Femur (tissue), 1 donor: Measurements from ENCODE around the gene APBA2.
"Not testable (repeated sequence)": the region's sequence is repeated elsewhere in the genome, so short reads cannot be mapped to it uniquely, and the experiment has no call there.

Source experiments
- DNase-seq: peaks from one replicate; pipeline ENCODE4 v3.0.0-alpha.2; 2017

Gene APBA2

DNA sequence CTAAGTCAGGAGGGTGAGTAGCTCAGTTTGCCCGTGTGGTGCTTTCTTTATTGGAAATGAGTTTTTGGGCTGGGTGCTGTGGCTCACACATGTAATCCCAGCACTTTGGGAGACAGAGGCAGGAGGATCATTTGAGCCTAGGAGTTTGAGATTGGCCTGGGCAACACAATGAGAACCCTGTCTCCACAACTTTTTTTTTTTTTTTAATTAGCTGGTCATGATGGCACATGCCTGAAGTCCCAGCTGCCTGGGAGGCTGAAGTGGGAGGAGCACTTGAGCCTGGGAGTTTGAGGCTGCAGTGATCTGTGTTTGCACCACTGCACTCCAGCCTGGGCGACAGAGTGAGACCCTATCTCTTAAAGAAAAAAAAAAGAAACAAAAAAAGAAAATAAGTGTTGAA, 208.9 kb downstream of the APBA2 start:
- DNase-seq, result no peak

DNA sequence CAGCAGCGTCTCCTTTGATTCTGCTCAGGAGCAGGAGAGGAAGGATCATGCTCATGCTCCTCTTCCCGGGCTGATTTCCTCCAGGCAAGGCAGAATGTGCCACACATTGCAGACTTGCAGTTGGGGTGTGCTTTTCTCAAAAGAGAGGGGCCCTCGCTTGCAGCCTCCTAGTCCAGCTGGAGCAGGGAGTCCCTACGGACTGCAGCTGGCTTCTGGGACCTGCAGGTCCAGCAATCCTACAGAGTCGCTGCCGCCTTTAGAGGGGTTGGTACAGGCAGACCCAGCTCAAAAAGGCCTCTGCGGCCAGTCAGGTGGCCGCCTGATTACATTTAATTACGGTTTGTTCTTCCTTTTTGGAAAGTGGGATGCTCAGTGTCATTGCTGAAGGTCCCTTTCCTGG, 210.0 kb downstream of the APBA2 start:
- no peak for DNase-seq

DNA sequence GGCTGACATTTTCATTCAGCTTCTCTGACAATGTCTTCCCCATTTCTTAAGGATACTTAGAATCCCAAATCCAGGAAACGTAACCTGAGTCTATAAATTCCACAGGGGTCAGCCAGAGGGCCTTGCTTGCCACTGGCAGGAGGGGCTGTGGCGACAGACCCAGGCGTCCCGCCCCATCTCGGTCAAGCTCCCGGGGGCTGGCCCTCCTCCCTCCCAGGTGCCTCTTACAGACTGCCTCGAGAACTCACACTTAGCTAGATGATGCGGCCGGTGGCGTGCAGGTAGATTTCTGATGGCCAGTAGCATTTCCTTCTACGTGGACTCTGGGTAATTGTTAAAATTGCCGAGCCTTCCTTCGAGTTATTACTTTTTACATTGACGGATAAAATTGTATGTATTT, 211.4 kb downstream of the APBA2 start:
- DNase-seq, result no peak

DNA sequence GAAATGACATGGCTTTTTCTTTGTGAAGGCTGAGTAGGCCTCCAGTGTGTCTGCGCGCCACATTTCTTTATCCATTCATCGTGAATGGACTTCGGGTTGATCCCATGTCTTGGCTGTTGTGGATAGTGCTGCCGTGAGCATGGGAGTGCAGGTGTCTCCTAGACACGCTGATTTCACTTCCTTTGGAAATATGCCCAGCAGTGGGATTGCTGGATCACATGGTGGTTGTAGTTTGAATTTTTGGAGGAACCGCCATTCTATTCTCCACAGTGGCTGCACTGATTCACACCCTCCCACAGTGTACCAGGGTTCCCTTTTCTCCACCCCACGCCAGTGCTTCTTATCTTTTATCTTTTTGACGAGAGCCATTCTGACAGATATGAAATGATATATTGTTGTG, 212.2 kb downstream of the APBA2 start:
- DNase-seq, result no peak

DNA sequence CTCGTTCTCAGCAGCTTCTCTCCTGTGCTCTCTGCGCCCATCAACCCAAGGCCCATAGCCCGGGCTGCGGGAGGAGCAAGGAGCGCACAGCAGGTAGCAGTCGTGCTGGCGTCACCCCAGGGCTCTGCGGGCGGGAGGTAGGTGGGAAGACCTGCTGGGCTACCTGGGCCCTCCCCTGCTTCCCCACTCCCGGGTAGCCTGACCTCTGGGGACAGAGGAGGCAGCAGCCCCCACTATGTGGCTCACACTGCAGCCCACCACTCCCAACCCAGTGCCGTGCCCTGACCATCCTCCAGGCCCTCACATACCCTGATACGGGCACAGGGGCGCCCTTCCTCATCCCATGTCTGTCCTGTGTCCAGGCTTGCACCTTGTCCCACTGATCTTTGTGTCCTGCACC, 212.9 kb downstream of the APBA2 start:
- no peak for DNase-seq

DNA sequence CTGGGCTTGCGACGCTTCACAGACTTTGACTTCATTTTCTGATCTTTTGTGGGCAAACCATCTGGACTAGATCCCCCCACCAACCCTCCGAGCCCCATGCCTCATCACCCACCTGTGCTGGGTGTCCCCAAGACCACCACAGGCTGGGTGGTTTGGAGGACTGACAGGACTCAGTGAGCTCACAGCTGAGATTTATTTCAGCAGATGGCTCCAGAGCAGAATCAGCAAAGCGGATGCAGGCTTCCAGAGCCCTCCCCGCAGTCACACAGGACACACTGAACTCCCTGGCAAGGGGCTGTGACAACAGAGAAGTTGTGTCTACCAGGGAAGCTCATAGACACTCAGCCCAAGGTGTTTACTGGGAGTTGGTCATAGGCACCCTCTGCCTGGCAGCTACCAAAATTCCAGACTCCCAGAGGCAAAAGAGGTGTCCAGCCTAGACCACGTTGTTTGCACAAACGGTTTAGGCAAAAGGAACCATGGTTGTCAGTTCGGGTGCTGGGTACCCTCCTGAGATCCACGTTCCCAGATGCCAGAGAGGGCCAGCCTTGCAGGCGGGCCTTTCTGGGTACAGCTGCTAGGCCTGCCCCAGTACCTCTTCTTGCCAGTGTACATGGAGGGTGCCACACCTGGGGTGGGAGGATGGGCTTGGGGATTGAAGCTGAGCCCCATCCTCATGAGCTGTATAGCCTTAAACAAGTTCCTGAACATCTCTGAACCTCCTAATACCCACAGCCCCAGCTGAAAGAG, 213.5 kb downstream of the APBA2 start:
- DNase-seq, result no peak

DNA sequence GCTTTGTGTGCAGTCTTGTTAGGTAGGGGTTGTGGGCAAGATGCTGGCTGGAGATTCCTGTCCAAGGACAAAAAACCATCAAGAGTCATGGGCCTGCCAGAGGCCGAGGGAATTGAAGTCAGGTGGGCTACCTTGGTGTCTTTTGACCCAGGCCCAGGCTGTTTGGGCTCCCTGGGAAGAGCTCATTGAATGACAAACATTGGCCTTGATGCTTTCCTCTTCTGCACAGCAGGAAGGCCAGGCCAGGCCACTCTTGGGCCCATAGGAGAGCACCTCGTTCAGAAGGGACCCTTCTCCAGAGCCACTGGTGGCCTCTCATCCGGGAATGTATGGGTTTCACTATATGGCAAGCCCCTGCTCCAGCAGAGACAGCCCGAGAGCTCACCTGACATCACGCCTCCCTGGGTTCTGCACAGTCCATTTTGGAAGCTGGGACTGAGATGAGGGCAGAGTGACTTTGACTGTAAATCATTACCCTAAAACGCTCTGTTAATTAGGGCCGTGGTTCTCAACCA, 214.8 kb downstream of the APBA2 start:
- DNase-seq, result no peak

DNA sequence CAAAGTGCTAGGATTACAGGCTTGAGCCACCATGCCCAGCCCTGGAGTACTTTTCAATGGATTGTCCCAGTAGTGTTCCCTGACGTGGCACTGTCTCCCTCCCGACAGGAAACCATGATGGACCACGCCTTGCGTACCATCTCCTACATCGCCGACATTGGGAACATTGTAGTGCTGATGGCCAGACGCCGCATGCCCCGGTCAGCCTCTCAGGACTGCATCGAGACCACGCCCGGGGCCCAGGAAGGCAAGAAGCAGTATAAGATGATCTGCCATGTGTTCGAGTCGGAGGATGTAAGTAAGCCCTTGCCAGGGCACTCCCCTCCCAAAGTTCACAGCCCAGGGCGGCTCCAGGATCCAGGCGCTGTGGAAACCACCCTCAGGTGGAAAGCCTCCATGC, 215.7 kb downstream of the APBA2 start:
- DNase-seq, result peak; percentile 11

DNA sequence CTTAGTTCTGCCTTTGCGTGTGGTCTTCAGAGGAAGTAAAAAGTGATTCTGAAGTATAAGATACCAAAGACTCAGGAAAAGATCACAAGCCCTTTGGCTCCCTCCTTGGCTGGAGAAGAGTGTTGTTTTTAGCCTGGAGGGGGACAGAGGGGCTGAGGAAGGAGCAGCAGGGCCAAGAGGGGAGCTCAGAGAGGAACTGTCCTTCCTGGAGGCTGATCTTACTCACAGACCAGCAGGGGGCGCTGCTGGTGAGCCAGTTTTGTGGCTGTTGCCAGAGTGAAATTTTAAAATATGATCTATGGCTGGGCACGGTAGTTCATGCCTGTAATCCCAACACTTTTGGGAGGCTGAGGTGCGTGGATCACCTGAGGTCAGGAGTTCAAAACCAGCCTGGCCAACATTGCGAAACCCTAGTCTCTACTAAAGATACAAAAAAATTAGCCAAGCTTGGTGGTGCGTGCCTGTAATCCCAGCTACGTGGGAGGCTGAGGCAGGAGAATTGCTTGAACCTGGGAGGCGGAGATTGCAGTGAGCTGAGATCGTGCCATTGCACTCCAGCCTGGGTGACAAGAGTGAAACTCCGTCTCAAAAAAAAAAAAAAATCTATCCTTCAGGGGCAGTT, 216.5 kb downstream of the APBA2 start:
- DNase-seq, result not testable (repeated sequence)

DNA sequence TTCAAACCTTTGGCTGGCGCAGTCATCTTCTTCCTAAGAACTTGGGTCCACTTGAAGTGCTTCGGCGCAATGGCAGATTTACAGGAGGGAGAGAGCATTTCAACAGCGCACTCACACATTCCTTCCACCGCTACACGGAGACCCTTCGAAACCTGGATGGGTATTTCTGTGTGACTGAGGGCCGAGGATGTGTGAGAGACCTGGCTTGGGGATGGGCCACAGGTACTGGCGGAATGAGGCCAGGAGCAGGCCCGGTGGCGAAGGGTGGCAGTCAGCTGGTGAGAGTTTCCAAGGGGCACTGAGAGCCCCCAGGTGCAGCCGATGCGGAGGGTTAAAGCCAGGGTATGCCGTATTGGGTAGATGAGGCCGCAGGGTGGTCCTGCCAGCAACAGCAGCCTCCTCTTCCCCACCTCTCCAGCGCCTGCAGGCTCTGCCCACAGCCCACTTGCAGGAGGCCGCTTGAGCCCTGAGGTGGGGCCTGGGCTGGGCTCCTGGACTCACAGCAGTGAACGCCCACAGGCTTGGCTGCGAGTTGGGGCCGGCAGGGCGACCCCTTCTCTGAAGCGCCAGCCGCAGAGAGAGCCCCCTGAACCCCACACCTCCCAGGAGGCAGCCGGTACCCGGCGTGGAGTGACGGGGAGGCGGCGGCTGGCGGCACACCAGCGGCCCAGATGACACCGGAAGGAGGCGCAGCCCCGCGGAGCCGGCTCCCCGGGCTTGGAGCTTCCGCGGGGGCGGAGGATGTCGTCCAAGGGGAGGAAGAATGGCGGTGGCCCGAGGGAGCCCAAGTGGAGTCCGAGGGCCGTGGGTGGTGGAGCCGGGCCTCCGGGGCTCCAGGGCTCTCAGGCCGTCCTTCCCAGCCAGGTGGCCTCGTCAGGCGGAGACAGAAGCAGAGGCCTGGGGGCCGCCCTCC, 217.4 kb downstream of the APBA2 start:
- DNase-seq, result no peak

DNA sequence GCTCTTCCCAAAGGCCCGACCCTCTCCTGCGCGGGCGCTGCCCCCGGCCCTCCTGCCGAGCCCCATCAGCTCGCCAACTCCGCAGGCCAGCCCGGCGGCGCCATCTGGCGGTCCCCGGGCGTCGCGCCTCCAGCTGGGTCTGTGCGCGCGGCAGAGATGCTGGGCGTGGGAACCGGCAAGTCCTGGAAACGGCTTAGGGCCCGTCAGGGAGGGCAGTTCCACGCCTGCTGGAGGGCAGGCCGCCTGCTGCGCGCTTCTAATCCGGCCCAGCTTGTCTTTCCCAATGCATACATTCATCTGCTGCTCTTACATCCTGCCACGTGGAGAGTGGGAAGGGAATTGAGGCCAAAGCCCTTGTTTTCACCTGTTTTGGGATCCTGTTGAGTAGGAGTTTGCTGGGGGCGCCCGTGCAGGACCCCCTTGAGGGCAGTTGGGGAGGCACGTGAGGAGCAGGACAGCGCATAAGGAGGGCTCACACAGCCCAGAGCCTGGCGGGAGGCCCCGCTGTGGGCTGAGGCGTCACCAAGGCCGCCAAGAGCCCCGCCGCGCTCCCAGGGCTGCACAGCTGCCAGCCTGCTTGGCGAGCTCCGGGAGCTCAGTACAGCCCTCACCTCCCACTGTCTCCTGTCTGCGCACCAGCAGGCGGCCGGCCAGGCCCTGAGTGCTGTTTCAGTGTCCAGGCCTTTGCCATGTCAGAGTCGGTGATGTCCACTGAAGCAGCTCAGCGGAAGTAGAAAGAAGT, 218.2 kb downstream of the APBA2 start:
- peak; percentile 88 for DNase-seq

DNA sequence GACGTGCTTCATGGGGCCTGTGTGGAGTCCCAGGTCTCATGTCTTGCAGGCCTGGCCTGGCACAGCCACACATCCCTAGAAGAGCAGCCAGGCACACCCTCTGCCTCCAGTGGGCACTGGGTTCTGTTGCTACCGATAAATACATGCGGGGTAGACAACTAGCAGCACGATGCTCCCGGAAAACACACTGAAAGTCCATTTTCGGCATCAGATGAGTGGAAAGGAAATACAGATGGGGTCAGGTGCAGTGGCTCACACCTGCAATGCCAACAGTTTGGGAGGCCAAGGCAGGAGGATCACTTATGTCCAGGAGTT, 218.7 kb downstream of the APBA2 start:
- no peak for DNase-seq

DNA sequence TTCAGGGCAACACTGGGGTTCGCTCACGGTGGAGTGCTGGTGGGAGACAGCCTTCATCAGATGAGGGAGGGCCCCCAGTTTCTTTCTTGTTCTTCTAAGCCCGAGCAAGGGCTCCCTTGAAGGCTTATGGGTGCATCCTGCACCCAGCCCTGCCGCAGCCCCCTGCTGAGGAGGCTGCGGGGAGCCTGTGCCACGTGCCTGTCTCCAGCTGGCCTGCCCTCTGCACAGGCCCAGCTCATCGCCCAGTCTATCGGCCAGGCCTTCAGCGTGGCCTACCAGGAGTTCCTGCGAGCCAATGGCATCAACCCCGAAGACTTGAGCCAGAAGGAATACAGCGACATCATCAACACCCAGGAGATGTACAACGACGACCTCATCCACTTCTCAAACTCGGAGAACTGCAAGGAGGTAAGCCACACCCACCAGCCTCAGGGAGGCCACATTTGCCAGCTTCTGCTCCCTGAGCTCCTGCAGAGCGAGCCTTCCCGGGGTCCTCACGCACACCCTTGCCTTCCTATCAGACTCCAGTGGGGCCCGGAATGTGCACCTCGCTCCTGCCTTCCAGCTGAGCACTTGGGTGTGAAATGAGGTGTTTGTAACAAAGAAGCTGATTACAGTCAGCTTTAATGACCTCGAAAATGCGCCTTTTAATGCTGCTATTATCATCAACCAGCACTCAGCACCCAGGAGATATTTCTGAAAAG, 219.5 kb downstream of the APBA2 start:
- no peak for DNase-seq

DNA sequence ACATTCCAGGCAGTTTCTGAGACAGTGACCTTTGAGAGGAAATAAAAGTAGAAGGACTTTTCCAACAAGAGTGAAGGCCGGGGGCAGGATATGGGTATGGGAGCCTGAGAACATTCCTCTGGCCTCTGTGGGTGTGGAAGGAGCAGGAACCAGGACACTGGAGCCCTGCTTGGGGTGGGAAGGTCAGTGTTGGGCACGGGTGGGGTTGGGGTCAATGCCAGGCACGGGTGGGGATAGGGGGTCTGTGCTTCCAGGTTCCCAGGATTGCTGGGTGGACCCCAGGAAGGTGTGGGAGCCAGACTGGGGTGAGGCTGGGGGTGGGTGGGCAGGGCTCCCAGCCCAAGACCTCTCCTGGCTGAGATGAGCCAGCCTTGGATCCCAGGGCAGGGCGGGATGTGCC, 220.3 kb downstream of the APBA2 start:
- no peak for DNase-seq

DNA sequence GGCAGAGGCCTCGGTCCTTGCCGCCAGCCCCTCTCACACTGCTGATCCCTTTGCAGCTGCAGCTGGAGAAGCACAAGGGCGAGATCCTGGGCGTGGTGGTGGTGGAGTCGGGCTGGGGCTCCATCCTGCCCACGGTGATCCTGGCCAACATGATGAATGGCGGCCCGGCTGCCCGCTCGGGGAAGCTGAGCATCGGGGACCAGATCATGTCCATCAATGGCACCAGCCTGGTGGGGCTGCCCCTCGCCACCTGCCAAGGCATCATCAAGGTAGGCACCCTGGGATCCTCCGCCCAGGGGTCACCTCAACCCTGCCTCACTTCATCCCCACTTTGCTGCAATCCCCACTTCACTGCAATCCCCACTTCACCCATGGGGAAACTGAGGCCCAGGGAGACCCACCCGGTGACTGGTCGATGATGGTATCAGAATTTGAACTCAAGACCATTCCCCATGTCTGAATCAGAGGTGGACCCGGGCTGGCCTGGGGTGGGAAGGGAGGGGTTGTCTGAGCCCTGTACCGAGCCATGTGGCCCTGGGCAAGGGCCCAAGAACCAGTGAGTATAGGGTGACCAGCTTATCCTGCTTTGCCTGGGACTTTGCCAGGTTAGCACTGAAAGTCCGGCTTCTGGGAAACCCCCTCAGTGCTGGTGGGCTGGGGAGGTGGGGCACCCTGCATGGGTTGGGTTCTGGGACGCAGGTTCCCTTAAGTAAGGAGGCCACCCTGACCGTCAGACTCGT, 220.9 kb downstream of the APBA2 start:
- no peak for DNase-seq

DNA sequence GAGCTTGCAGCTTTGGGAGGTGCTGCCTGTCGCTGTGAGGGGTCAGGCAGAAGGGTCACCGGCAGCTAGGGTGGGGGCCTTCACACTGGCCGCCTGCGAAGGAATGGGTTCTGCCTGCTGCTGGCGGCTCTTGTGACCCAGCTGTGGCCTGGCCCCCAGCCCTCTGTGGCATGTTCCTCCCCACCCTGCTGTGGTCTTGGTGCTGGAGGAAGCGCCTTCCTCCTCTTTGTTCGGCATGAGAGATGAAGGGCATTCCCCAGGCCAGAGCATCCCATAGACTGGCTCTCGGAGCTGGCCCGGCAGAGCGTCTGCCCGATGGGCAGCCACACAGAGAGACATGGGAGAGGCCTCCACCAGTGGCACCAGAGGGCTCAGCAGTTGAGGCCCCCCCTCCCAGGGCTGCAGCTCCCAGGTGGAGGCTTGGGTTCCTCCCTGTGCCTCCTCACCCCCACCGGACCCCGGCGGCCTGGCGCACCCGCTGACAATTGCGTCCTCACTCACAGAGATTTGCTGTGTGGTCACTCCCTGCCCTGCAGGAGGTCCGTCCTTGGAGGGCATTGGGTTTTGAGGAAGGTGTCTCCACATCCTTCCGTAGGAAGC, 221.6 kb downstream of the APBA2 start:
- DNase-seq, result no peak

DNA sequence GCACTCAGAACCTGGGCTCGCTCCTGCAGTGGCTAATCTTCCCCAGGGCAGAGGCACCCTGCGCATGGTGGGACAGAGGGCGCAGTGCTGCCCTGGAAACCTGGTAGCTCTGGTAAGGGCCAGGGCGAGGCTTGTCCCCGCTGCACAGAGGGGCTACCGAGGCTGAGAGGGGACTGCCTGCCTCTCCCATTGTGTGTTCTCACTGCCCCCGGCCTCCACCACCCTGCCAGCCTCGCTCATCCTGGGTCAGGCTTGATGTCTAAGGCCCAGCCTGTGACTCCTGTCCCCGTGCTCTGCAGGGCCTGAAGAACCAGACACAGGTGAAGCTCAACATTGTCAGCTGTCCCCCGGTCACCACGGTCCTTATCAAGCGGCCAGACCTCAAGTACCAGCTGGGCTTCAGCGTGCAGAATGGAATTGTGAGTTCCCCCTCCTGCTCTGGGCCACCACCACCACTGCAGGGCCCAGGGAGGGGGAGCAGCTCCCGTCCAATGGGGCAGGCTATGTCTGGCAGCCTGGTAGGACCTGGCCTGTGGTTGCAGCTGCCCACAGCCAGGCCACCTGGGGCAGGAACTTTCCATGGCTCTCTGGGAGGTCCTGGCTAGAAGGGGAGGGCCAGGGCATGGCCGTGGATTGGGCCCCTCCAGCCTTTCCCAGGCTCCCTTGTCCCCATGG, 222.3 kb downstream of the APBA2 start:
- DNase-seq, result no peak

DNA sequence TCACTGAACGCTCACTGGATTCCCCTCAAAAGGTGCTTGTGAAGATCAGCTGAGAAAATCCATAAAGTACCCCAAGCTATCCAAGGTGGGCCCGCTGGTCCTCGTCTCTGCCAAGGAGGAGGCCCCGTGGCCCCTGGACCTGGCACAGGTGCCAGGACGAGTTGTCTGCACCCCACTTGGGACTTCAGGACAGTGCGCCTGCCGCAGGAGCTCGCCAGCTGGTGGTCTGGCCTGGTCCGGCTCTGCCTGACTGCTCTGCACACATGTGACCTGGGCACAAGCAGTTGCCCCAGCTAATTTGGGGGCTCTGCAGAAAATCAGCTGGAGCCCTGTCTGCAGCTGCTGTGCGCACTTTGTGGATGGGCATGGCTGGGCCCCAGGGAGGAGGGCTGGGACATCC, 224.0 kb downstream of the APBA2 start:
- DNase-seq, result no peak

DNA sequence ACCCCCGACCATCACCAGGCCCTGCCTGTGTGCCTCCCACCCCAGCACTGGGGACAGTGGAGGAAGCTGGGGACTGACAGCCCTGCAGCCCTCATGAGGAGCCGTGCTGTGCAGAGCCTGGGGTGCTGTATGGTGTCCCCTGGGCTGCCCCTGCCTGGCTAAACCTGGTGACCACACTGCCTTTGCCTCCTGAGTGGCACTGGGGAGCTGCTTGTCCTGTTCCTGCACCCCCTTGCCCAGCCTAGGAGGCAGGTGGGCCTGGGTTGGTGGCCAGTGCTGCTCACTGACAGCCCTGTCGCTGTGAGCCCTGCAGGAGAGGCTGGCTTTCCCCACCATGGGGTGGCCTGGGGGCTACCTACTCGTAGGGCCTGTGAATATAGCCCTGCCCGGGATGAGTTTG, 224.4 kb downstream of the APBA2 start:
- no peak for DNase-seq

DNA sequence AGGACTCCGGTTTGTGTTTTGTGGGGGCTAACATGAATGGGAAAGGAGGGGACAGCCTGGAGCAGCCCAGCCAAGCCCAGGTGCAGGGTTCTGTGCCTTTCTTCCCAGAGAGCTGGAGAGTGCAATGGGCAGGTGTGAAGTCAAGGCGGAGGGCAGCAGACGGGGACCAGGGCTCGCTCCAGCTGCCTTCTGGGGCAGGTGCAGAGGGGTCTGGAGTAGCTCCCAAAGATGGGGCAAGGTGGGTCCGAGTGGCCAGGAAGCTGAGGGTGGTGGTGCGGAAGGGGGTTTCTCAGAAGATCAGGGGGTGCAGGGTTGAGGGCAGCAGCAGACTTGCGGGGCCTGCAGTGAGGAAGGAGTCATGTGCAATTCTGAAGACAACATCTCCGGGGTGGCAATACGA, 225.0 kb downstream of the APBA2 start:
- no peak for DNase-seq
